ENCODE data around the gene TMEM9.

The TMEM9 gene

DNA sequence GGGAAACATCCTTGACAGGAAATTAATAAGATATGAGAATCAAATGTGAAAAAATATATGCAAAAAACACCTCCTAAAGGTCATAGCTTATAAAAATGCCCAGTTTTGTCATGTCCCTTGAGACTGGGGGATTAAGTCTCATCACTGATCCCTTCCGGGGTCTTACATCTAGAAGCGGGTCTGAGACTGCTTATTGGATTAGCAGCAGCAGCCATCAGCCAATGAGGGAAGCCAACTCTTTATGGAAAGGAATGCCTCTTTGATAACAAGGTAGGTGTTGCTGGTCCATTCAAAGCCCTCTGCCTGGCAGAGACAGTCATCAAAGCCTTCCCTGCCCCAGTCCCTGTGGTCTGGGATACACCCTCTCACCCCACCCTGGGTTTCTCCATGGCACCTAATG, 38.2 kb downstream of the TMEM9 start:
- no peak overlapping the region for H3K4me3 ChIP-seq (ENCODE audit: low read length)
- TF ChIP-seq ZNF274 (IDR thresholded peaks at IDR 0.05; ENCODE audit: low read depth, low read length) = no peak

DNA sequence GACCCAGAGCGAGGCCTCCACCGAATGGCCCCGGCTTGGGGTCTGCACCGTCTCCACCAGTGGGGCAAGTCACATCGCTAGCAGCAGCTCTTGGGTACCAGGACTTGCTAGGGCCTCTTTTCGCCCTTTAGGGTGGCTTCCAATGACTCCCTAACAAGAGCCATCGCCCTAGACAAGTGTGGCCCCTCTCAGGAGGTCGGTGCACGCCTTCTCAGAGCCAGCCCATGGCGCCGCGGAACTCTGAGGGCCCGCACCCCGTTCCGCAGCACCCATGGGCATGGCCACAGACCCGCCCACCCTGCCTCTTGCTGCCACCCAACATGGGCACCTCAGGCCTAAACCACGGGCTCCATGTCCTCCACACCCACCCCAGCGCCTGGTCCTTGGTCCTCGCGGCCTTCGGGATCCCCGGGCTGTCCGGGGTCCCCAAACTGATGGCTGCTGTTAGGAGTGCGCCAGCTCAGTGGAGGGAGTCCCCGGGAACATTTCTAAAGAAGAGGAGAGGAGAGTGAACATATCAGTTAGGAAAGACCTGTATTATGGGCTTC, 38.8 kb downstream of the TMEM9 start:
- no peak overlapping the region for H3K4me3 ChIP-seq (ENCODE audit: low read length)
- TF ChIP-seq ZNF274 (IDR thresholded peaks at IDR 0.05; ENCODE audit: low read depth, low read length) = no peak

DNA sequence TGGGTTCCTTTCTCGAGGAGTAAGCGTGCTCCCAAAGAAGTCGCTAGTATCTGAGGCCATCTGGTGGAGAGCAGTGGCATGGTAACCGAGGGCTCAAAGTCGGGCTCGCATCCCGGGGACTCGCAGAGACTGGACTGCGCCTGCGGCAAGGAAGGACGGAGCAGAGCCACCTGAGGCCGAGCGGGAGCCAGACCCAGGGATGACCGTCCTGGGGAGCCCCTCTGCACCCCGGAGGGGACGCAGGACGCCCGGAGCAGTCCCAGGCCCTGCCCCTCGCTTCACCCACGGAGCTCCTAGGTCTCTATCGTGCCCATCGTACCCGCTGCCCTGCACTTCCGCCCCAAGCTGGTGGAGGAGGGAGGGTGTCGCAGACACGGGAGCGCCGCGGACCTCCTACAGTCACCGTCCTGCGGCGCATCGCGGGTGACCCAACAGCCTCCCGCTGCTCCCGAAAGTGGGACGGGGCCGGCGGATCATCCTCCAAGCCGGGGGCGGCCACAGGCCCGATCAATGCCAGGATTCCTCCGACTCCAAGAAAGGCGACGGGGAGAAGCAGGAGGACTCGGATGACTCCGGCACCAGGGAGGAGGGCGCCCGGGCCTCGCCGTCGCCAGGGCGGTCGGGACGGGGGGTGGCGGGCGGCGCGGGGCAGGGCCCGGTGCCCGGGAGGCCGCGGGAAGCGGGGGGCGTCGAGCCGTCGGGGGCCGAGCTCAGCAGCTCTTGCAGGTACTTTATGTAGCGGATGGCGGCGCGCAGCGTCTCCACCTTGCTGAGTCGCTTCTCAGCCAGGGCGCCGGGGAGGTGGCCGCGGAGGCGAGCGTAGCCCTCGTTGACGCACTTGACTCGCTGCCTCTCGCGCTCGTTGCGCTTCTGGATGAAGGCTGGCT, 39.8 kb downstream of the TMEM9 start:
- H3K4me3 ChIP-seq (ENCODE audit: low read length) = peak overlapping the region; percentile 50; the same call in 1 of the 2 replicates
- TF ChIP-seq ZNF274 (IDR thresholded peaks at IDR 0.05; ENCODE audit: low read depth, low read length) = no peak

DNA sequence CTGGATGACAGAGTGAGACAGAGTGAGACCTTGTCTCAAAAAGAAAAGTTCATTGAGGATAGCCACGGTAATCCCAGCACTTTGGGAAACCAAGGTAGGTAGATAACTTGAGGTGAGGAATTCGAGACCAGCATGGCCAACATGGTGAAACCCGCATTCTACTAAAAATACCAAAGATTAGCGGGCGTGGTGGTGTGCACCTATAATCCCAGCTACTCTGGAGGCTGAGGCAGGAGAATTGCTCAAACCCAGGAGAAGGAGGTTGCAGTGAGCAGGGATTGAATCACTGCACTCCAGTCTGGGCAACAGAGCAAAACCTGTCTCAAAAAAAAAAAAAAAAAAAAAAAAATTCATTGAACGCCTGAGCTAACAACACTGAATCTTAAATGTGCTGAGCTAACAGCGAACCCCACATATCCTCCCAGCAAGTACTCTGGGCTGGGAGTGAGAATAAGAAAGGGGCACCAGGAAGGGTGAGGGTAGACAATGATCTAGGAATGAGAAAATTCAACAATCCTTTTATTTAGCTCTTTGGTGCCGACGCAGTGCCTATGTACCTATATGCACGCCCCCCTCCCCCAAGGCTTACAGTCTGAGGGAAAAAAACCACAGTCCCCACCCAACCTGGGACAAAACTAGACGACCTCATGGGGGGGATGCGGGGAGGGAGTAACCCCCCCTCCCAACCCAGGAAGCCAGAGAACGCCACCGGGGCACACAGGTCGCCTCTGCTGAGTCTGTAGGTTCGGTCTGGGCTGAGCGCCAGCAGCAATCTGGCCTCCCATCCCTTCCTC, 40.6 kb downstream of the TMEM9 start:
- no peak overlapping the region for H3K4me3 ChIP-seq (ENCODE audit: low read length)
- no peak for TF ChIP-seq ZNF274 (IDR thresholded peaks at IDR 0.05; ENCODE audit: low read depth, low read length)

DNA sequence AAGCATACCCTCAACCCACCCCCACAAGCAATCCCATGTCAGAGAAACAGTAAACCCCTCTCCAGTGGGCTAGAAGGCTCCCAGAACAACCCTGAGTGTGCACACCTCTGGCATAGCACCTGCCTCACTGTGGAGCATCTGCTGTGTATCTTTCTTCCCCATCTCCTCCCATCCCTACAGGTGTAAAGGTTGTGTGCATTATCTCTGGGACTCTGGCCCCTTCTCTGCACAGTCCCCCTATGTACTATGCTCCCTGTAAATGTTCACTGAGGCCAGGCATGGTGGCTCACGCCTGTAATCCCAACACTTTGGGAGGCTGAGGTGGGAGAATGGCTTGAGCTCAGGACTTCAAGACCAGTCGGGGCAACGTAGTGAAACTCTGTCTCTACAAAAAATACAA, 41.3 kb downstream of the TMEM9 start:
- H3K4me3 ChIP-seq (ENCODE audit: low read length) = no peak overlapping the region
- no peak for TF ChIP-seq ZNF274 (IDR thresholded peaks at IDR 0.05; ENCODE audit: low read depth, low read length)

DNA sequence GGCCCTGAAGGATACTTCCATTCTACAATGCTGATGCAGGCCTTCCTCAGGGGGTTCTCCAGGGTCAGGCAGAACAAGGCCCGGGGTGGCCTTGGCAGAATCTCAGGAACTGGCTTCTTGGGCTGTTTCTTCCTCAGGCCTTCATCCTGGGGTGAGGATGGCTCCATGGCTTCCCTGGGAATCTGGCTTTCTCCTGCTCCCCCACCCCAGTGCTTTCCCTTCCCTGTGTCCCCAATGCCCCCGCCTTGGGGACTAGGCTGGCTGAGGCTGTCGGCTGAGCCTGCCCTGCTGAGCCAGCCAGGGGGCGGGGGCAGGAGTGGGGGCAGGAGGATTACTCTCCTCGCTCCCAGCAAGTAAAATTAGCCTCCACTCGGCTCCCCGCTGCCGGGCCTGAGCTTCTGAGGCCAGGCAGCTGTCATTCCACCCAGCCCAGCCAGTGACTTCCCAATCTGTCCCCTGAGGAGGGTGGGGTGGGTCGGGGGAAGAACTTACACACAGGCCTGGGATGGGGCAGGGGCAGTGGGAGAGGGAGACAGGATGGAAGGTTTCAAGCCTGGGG, 42.0 kb downstream of the TMEM9 start, which contains the start of gene CACNA1S:
TSS of gene CACNA1S (minus strand) at position 254 of the 559 bp plus-strand sequence. CDS start at position 167, 87 bp downstream.
- no peak for TF ChIP-seq ZNF274 (IDR thresholded peaks at IDR 0.05; ENCODE audit: low read depth, low read length)
- H3K4me3 ChIP-seq (ENCODE audit: low read length) = no peak within 1 kb of the TSS

DNA sequence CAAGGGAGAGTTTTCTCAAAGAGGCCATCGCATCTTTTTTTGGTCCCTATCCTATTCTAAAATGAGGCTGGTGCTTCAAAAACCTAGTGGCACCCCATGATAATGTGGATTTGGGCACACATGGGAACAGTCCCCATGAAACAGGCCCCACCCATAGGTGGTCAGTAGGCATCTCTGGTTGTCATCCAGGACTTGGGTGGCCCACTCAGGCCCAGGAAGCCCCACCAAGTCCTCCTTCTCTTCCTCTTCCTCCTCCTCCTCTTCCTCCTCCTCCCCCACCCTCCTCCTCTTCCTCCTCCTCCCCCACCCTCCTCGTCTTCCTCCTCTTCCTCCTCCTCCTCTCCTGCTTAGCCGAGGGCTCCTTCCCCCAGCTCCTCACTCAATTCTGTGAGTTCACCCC, 42.6 kb downstream of the TMEM9 start:
- no peak for TF ChIP-seq ZNF274 (IDR thresholded peaks at IDR 0.05; ENCODE audit: low read depth, low read length)
- H3K4me3 ChIP-seq (ENCODE audit: low read length) = no peak overlapping the region

DNA sequence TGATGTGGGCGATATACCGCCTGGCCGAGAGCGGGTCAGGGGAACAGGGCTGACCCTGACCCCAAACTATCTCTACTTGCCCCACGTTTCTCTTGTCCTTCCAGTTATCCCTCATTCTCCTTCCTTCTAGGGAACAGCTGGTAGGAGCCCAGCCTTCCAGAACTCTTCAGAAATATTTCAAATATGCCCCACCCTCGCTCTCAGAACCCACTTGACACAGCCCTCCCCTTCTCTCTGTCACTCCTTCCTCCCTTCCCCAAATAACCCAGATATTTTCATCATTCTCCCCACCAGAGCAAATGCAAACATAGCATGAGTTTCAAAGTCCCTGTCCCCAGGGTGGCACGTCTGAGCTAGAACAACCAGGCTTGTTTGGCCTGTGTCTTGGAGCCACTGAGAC, 43.1 kb downstream of the TMEM9 start:
- no peak overlapping the region for H3K4me3 ChIP-seq (ENCODE audit: low read length)
- no peak for TF ChIP-seq ZNF274 (IDR thresholded peaks at IDR 0.05; ENCODE audit: low read depth, low read length)

DNA sequence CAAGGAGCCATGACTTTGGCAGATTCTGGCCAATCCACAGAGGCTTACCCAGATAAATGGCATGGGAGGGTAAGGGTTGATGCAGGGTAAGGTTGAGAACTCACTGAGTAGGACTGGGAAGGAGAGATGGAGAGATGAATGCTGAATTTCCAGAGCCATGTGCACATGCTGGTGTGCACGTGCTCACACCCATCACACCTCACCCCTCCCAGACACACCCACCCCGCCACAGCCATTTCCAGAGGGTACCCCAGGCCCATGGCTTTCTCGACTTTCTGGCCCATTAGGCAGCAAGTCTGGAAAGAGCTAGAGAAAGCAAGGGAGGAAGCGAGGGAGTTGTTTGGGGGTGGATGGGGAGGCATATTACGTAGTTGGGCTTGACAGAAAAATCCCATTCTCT, 43.7 kb downstream of the TMEM9 start:
- H3K4me3 ChIP-seq (ENCODE audit: low read length) = no peak overlapping the region
- no peak for TF ChIP-seq ZNF274 (IDR thresholded peaks at IDR 0.05; ENCODE audit: low read depth, low read length)

DNA sequence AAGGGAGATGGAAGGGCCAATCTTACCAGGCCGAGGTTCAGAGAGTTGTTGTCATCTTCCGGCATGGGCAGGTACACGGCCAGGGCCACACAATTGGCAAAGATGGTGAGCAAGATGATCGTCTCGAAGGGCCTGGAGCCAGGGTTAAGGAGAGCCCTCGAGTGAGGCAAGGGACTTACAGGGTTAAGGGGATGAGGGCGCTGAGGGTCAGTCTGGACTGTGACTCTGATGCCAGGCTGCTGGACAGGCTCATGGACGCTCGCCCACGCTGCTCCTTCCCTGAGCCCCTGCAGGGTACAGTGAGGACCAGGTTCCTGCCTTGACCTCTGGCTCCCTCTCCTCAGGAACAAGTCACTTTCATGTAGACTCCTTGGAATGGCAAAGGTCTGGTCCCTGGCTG, 44.1 kb downstream of the TMEM9 start:
- no peak overlapping the region for H3K4me3 ChIP-seq (ENCODE audit: low read length)
- no peak for TF ChIP-seq ZNF274 (IDR thresholded peaks at IDR 0.05; ENCODE audit: low read depth, low read length)

DNA sequence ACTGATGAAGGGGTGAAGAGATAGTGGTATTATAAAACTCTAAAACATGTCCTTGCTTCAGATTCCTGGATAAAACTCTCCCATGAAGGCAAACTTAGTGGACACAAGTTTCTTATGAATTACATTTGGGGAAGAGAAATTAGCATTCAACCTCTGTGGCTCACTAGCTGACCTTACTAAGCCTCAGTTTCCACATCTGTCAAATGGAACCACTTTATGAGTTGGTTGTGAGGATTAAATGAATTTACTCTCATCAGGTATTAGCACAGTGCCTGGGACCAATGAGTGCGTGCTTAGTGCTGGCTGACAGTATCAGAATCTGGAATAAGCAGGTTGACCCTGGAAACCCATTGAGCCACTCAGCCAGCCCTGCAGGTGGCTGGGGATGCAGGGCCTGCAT, 44.6 kb downstream of the TMEM9 start:
- no peak overlapping the region for H3K4me3 ChIP-seq (ENCODE audit: low read length)
- no peak for TF ChIP-seq ZNF274 (IDR thresholded peaks at IDR 0.05; ENCODE audit: low read depth, low read length)

DNA sequence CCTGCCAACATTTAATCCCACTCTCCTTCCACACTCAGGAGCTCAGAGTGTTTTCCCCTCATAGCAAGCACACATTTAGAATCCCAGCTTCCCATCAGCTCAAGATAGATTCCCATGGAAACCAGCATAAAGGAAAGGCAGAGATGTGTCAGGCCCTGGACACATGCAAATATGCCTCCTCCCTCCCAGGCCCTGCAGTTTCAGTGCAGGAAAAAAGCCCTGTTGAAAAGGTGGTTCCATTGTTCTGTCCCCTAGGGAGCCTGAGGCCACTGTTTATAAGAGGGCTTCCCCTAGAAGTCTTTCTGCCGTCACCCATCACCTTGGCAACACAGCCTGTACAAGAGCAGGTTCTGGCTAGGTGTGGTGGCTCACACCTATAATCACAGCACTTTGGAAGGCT, 45.7 kb downstream of the TMEM9 start:
- no peak for TF ChIP-seq ZNF274 (IDR thresholded peaks at IDR 0.05; ENCODE audit: low read depth, low read length)
- H3K4me3 ChIP-seq (ENCODE audit: low read length) = no peak overlapping the region

DNA sequence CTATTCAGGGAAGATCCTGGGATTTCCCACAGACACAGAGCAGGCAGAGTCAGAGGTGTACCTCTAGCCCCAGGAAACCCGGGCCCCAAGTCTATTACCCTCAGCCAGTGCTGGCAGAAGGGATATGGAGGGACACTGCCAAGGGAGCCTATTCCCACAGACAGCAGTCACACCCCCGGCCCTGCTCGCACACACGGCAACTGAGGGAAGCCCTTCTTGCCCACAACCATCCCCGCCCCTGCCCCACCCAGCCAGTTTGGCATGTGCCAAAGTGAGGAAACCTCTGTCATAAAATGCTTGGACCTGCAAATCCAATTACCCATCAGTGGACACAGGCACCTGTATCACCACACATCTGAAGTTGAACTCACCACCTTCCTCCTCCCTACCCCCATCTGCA, 48.6 kb downstream of the TMEM9 start:
- H3K4me3 ChIP-seq (ENCODE audit: low read length) = no peak overlapping the region
- no peak for TF ChIP-seq ZNF274 (IDR thresholded peaks at IDR 0.05; ENCODE audit: low read depth, low read length)

DNA sequence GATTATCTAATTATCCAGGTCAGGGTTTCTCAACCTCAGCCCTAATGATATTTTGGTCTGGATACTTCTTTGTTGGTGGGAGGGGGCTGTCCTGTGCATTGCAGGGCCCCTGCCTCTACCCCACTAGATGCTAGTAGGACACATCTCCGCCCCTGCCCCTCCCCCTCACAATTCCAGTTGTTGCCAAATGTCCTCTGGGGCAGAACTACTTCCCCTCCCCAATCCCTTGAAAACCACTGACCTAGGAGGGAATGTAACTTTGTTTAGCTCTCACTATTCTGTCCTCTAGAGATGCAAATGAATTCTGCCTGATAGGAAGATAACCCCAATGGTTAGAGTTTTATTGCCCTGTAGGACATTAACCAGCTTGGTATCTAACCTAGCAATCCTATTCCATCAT, 50.1 kb downstream of the TMEM9 start:
- TF ChIP-seq ZNF274 (IDR thresholded peaks at IDR 0.05; ENCODE audit: low read depth, low read length) = no peak
- no peak overlapping the region for H3K4me3 ChIP-seq (ENCODE audit: low read length)

All from GM08714 (cell line).